HG03521 (cell line): Measurements from ENCODE around the gene TIAL1.
A peak's percentile ranks its signal among the peaks of the same experiment; 100 is the strongest.
"Not testable (repeated sequence)": the region's sequence is repeated elsewhere in the genome, so short reads cannot be mapped to it uniquely, and the experiment has no call there.

Source experiments
- ATAC-seq: cut with Tn5 transposase; IDR thresholded peaks from one replicate; pipeline ENCODE4 v1.9.1; 2021; ENCODE audit warnings: mild to moderate bottlenecking, moderate library complexity; ENCODE audit not compliant: unreplicated experiment

Gene TIAL1

GRCh38 chr10:119614686-119615085 lies 17.9 kb upstream of the TIAL1 start:
- no peak for ATAC-seq

GRCh38 chr10:119613741-119614140 lies 17.0 kb upstream of the TIAL1 start:
- no peak for ATAC-seq

- ATAC-seq = no peak
These were observed 14.7 kb upstream of the TIAL1 start for GRCh38 chr10:119611433-119611832.

GRCh38 chr10:119609516-119609915 lies 12.8 kb upstream of the TIAL1 start:
- no peak for ATAC-seq

GRCh38 chr10:119608316-119609155 lies 11.8 kb upstream of the TIAL1 start:
- no peak for ATAC-seq

DNA sequence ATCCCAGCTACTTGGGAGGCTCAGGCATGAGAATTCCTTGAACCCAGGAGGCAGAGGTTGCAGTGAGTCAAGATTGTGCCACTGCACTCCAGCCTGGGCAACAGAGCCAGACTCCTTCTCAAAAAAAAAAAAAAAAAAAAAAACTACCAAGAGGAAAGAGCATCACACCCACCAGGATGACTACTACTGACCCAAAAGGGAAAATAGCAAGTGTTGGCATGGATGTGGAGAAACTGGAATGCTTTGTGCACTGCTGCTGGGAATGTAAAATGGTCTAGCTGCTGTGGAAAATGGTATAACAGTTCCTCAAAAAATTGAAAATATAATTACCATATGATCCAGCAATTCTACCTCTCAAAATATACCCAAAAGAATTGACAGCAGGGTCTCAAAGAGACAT lies 7.7 kb upstream of the TIAL1 start:
- ATAC-seq = no peak

DNA sequence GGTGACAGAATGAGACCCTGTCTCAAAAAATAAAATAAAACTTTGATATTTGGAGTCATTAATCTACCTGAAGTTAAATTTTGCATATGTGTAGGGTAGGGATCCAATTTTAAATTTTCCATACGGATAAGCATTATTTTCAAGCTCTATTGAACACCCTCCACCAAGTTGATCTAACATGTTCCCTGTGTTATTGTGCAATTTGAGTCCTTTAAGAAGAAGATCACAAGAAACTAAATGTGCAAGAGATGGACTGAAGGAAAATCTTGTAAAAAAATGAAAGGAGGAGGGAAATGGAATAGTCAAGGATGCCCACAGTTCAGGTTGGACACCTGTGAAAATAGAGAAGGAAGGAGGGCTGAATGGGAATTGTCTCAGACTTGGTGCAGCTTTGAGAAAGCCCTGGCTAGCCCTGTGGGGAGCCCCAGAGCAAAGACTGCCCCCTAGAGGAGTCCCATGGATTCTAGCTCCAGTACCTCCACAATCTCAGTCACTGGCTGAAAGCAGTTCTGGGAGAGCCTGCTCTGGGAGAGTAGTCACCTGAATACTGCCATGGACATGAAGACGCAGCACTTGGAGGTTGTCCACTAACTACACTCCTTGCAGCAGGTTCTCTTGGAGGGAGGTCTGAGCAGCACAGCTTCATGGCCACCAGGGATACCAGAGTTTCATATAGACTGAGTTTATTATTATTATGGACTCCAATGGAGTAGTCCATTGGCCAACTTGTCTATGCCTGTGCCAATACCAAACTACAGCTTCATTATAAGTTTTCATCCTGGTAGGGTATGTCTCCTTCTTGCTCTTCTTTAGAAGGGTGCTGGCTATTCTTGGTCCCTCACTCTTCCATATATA lies 5.7 kb upstream of the TIAL1 start:
- no peak for ATAC-seq

DNA sequence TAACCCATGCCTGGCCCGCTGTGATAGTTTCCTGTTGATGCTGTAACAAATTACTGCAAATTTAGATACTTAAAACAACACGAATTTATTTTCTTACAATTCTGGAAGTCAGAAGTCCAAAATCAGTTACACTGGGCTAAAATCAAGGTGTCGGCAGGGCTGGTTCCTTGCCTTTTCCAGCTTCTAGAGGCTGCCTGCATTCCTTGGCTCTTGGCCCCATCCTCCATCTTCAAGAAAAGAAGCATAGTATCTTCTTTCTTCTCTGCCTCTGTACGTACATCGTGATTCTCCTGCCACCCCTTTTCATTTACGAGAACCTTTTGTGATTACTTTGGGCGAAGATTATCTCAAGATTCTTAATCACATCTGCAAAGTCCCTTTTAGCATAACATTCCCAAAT lies 1.6 kb upstream of the TIAL1 start:
- ATAC-seq = no peak

DNA sequence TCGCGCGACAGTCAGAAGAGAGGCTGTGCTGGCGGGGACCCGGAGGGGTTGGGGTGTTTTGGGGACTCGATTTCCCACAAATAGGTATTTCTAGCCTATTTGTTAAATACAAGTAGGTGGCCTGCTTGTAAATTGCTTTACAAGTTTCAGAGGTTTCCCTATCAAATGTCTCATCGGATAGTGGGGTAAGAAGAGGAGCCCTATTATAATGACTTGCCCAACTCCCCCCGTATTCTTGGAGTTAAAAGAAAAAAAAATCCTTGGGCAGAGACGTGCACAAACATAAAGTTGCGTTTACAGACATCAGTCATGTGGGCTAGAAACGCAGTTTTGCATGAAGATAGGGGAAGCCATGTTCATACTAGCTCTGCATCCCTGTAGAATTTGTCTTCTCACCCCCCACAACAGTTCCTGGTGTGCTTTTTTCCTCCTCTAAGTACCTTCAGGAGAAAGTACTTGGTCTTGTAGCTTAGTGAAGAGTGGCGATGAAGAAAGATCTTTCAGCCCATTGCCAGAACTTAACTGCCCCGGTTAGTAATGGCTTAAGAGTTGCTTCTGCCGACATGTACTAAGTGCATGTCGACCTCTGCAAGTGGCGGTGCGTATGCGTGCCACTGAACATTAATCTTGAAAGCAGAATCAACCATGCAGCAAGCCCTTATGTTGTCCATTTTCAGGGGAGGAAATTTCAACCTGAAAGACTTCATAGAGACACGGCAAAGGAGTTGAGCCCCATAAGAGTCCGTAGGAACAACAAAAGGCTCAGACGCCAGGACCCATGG lies 832 bp upstream of the TIAL1 start:
- no peak for ATAC-seq

DNA sequence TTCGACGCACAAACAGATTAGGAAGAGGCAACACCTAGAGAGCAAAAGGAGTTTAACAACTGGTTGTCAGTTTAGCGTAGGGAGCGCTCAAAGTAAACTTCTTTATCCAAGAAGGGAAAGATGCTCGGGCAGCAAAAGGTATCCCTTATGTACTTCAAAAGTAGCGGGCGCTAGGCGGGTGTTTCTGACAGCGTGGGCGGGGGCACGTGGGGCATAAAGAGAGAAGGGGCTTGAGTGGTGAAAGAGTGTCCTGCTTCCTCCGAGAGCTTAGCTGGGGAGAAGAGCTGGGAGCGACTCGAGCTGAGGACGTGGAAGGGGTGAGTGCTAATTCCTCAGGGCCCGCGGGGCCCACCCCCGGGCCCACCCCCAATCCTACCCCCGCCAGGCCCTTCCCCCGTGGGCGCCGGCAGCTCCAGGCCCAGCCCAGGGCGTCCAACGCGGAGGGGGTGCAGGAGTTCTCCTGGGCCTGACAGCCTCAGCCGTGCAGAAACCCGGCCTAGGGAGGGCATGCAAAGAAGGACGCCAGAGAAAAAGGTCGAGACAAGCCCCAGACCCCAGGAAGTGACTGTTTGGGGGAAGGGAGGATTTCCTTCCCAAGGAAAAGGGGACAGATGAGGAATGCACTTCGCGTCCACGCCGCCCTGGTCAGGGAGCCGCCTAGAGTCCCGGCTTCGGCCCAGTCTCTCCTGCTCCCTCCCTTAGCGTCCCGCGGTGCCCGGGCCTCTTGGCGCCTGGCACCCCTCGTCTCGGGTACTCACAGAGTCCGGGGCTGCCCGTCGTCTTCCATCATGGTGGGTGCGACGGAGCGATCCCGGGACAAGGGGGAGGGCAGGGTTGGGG lies 868 bp downstream of the TIAL1 start:
- peak; percentile 1 for ATAC-seq

DNA sequence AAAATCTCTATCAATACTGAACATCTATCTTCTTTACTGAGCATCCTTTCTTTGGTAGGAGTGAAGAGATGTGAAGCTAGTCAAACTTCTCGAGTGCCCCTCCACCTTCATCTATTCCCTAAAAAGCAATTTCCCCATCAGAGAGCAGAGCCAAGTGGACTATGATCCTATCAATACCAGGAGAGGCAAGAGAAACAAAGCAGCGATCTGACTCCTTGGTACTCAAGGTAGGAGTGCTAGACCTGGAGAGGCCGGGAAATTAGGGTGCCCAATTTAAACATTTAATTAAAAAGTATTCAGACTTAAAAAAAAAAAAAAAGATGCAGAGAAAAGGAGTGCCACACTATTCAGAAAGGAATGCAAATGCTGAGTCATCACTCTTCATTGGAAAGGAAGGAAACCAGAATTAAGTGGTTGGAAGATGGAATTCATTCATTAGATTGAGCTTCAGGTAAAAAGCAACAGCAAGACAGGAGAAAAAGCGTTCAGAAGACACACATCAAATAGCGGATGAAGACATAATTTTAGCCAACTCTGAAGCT lies 1.6 kb downstream of the TIAL1 start:
- ATAC-seq = no peak

DNA sequence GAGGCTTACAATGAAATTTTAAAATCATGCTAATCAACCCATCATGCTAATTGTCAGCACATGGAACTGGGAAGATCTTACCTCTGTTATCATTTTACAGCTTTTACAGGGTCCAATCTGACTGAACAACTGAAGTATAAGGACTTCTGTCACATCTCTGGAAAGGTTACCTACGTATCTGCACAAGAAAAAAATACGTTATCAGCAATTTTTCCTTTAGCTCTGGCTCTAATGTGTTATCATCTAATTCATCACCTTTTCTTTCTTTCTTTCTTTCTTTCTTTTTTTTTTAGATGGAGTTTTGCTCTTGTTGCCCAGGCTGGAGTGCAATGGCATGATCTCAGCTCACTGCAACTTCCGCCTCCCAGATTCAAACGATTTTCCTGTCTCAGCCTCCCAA lies 8.7 kb downstream of the TIAL1 start:
- ATAC-seq = no peak

GRCh38 chr10:119578355-119578754 lies 18.4 kb downstream of the TIAL1 start:
- no peak for ATAC-seq

GRCh38 chr10:119575991-119576390 lies 20.8 kb downstream of the TIAL1 start:
- no peak for ATAC-seq

- ATAC-seq = no peak
These were observed 21.3 kb downstream of the TIAL1 start for GRCh38 chr10:119575506-119575905.

DNA sequence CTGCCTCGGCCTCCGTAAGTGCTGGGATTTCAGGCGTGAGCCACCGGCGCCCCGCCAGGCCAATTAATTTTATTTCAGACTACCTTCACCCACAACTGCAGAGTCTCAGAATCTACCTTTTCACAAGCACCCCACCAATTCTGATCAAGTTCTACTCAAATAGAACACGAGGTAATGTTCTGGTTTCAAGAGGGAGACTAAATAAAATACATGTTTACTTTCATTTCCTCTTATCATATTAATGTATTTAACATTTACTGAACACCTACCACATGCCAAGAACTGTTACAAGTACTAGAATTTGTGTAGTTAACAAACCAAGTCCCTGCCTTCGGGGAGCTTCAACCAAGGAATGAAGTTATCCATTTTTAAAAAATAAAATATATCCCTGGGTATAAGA lies 28.8 kb downstream of the TIAL1 start:
- ATAC-seq = no peak

GRCh38 chr10:119562097-119562496 lies 34.7 kb downstream of the TIAL1 start:
- ATAC-seq = no peak

DNA sequence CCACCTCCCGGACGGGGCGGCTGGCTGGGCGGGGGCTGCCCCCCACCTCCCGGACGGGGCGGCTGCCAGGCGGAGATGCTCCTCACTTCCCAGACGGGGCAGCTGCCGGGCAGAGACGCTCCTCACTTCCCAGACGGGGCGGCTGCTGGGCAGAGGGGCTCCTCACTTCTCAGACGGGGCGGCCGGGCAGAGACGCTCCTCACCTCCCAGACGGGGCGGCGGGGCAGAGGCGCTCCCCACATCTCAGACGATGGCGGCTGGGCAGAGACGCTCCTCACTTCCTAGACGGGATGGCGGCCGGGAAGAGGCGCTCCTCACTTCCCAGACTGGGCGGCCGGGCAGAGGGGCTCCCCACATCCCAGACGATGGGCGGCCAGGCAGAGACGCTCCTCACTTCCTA lies 37.3 kb downstream of the TIAL1 start:
- not testable (repeated sequence) for ATAC-seq

GRCh38 chr10:119556081-119556480 lies 40.7 kb downstream of the TIAL1 start:
- not testable (repeated sequence) for ATAC-seq

DNA sequence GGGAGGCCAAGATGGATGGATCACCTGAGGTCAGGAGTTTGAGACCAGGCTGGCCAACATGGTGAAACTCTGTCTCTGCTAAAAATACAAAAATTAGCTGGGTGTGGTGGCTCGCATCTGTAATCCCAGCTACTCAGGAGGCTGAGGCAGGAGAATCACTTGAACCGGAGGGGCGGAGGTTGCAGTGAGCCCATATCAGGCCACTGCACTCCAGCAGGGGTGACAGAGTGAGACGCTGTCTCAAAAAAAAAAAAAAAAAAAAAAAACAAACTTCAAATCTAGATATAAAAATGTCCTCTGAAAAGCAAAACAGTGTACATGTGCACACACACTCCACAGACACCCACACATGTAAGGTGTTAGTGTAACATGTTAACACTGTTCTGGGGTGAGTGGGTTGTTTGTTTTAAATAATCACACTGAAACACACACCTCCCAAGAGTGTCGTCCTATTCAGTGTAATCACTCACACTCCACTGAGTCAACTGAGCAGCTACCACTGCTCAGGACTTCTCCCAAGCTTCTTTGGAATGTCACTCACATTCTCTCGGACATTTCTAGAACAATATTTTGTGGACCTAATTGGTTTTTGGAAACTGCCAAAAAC lies 41.5 kb downstream of the TIAL1 start:
- ATAC-seq = no peak
